Ecto neural progenitor cell (in vitro differentiated cells): ENCODE data around the gene AP1M1.

Experiments used
- DNase-seq: peaks from one replicate; pipeline ENCODE4 v3.0.0-alpha.2; 2018; ENCODE audit warnings: low spot score

AP1M1 gene

GRCh38 chr19:16185123-16185767 is 12.5 kb upstream of the AP1M1 start, which contains the start of gene FAM32A:
TSS of gene FAM32A (plus strand) at chr19:16185410. CDS start at chr19:16185443, 33 bp downstream.
- DNase-seq: peak; percentile 98

GRCh38 chr19:16185768-16186123 is 12.0 kb upstream of the AP1M1 start:
- peak; percentile 74 for DNase-seq

GRCh38 chr19:16188521-16188920 is 9.2 kb upstream of the AP1M1 start:
- DNase-seq: no peak

- DNase-seq: no peak
Measured at GRCh38 chr19:16190198-16190597, 7.5 kb upstream of the AP1M1 start.

GRCh38 chr19:16190736-16191135 is 7.0 kb upstream of the AP1M1 start:
- no peak for DNase-seq

GRCh38 chr19:16191216-16191908 is 6.3 kb upstream of the AP1M1 start:
- DNase-seq: no peak

- DNase-seq: no peak
Measured at GRCh38 chr19:16193466-16193865, 4.2 kb upstream of the AP1M1 start.

GRCh38 chr19:16197188-16197621 is 506 bp upstream of the AP1M1 start:
- DNase-seq: no peak

GRCh38 chr19:16198370-16198651 is 600 bp downstream of the AP1M1 start:
- DNase-seq: no peak

GRCh38 chr19:16199275-16199932 is 1.7 kb downstream of the AP1M1 start:
- no peak for DNase-seq

GRCh38 chr19:16200038-16201010 is 2.6 kb downstream of the AP1M1 start:
- no peak for DNase-seq

GRCh38 chr19:16201011-16201391 is 3.3 kb downstream of the AP1M1 start:
- DNase-seq: no peak

- no peak for DNase-seq
Measured at GRCh38 chr19:16202320-16203255, 4.9 kb downstream of the AP1M1 start.

GRCh38 chr19:16203256-16204004 is 5.7 kb downstream of the AP1M1 start:
- no peak for DNase-seq

- DNase-seq: no peak
Measured at GRCh38 chr19:16204005-16204294, 6.2 kb downstream of the AP1M1 start.

GRCh38 chr19:16205205-16206045 is 7.7 kb downstream of the AP1M1 start:
- DNase-seq: no peak

GRCh38 chr19:16206046-16206605 is 8.4 kb downstream of the AP1M1 start:
- DNase-seq: no peak

- DNase-seq: no peak
Measured at GRCh38 chr19:16206637-16207036, 8.9 kb downstream of the AP1M1 start.

GRCh38 chr19:16207063-16207462 is 9.4 kb downstream of the AP1M1 start:
- DNase-seq: no peak
